T-helper 2 cell treated with Interferon-gamma antibody and Interleukin-4, amounts not matched to agents 100 ng/mL and 5 ng/mL, for 36 hours (primary cell): ENCODE measurements around the gene MBD2. TPM values are rescaled to one million over a fixed set of nuclear protein-coding genes. Genes with fewer than 3 reads are reported as not detected.

ENCODE experiments used
- intact Hi-C: fragments of 100-400 bp; cut with micrococcal nuclease; formaldehyde crosslinking; loops from one replicate; pipeline ENCODE4 v1.15.1; 2023
- total RNA-seq: library from RNA; stranded (reverse); gene quantifications from 2 replicates; pipeline ENCODE4 v1.2.3, GENCODE V29; 2022

Gene MBD2
- total RNA-seq, 1 donor from 2014 or later = 128 TPM

GRCh38 chr18:54154231-54154630 is 70.2 kb downstream of the MBD2 start:
- intact Hi-C loops = no loop called here

GRCh38 chr18:54151376-54151775 is 73.1 kb downstream of the MBD2 start:
- intact Hi-C loops = no loop called here

- intact Hi-C loops = no loop called here
Observed at GRCh38 chr18:54150226-54150625, 74.2 kb downstream of the MBD2 start.

- intact Hi-C loops = loop anchor here (5.0 to 10.0 kb wide), 2 partner anchors 113 to 206 kb away; partner anchors contain the start of genes C18orf54 and STARD6
Observed at GRCh38 chr18:54149078-54149697, 75.3 kb downstream of the MBD2 start.

- intact Hi-C loops = loop anchor here (5.0 to 10.0 kb wide), 2 partner anchors 114 to 206 kb away; partner anchors contain the start of genes C18orf54 and STARD6
Observed at GRCh38 chr18:54148678-54149077, 75.8 kb downstream of the MBD2 start.

- intact Hi-C loops = loop anchor here (5.0 to 10.0 kb wide), 2 partner anchors 114 to 207 kb away; partner anchors contain the start of genes C18orf54 and STARD6
Observed at GRCh38 chr18:54148151-54148550, 76.3 kb downstream of the MBD2 start.

GRCh38 chr18:54147439-54147838 is 77.0 kb downstream of the MBD2 start:
- intact Hi-C loops = loop anchor here (5.0 to 10.0 kb wide), 2 partner anchors 115 to 207 kb away; partner anchors contain the start of genes C18orf54 and STARD6

GRCh38 chr18:54141041-54141608 is 83.3 kb downstream of the MBD2 start:
- intact Hi-C loops = loop anchor here (10.0 kb wide), 1 partner anchor 214 kb away; the partner anchor contains the start of genes C18orf54 and STARD6

- intact Hi-C loops = loop anchor here (10.0 kb wide), 1 partner anchor 214 kb away; the partner anchor contains the start of genes C18orf54 and STARD6
Observed at GRCh38 chr18:54140641-54141040, 83.8 kb downstream of the MBD2 start.

GRCh38 chr18:54135216-54135615 is 89.3 kb downstream of the MBD2 start:
- intact Hi-C loops = no loop called here

- intact Hi-C loops = no loop called here
Observed at GRCh38 chr18:54134053-54134452, 90.4 kb downstream of the MBD2 start.

- intact Hi-C loops = no loop called here
Observed at GRCh38 chr18:54130631-54131030, 93.8 kb downstream of the MBD2 start.

GRCh38 chr18:54130177-54130576 is 94.3 kb downstream of the MBD2 start:
- intact Hi-C loops = no loop called here

- intact Hi-C loops = no loop called here
Observed at GRCh38 chr18:54129448-54130067, 94.9 kb downstream of the MBD2 start.

GRCh38 chr18:54127759-54128378 is 96.6 kb downstream of the MBD2 start:
- intact Hi-C loops = no loop called here

GRCh38 chr18:54125429-54125828 is 99.0 kb downstream of the MBD2 start:
- intact Hi-C loops = no loop called here

- intact Hi-C loops = loop anchor here (5.0 kb wide), 1 partner anchor 427 kb away; no protein-coding TSS in a partner anchor
Observed at GRCh38 chr18:54123720-54124440, 100.6 kb downstream of the MBD2 start.

- intact Hi-C loops = loop anchor here (1.0 to 5.0 kb wide), 3 partner anchors 210 to 551 kb away; no protein-coding TSS in a partner anchor
Observed at GRCh38 chr18:54119524-54120019, 104.9 kb downstream of the MBD2 start.

GRCh38 chr18:54117853-54118773 is 106.4 kb downstream of the MBD2 start:
- intact Hi-C loops = no loop called here
